Measurements from ENCODE around the gene PIM3. TPM values are rescaled to one million over a fixed set of nuclear protein-coding genes. Genes with fewer than 3 reads are reported as not detected.
A peak's percentile ranks its signal among the peaks of the same experiment; 100 is the strongest.

PIM3 gene
- polyA plus RNA-seq, 4 donors, result 35.7 to 72.2 (median 45.9) TPM

DNA sequence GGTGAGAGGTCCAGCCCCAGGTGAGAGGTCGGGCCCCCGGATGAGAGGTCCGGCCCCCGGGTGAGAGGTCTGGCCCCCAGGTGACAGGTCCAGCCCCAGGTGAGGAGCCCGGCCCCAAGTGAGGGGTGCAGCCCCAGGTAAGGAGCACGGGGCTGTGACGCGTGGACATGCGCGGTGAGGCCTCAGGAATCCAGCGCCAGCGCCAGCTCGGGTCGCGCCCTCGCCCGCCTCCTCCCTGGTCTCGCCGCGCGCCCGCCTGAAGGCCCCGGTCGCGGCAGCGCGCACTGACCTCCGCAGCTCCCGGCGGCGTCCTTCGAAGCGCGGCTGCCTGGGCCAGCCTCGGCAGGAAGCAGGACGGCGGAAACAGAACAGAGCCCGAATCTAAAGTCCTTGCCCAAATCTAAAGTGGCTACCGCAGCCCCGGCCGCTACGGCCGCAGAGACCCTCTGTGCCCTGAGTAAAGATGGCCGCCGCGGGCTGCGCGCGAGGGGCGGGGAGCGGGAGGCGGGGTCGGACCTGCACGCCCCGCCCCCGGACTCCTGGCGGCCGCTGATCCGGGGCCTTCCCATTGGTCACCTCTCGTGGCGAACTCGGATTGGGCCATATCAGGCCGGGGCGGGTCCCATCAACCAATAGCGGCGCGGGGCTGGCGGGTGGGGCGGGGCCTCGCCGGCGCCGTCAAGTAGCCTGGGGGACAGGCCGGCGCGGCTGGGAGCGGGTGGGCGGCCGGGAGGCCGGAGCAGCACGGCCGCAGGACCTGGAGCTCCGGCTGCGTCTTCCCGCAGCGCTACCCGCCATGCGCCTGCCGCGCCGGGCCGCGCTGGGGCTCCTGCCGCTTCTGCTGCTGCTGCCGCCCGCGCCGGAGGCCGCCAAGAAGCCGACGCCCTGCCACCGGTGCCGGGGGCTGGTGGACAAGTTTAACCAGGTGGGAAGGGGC, 42.3 kb upstream of the PIM3 start, which contains the start of the genes ALG12 and CRELD2:
Gene ALG12 (minus strand): TSS at position 465 of the 937 bp plus-strand sequence. CDS start 4,673 bp downstream, outside the sequence.
Gene CRELD2 (plus strand): TSS at position 661 of the 937 bp plus-strand sequence. CDS start 136 bp downstream, at position 797.
- peak within 1 kb of the TSS; percentile 77 to 88 (median 79) for H3K4me3 ChIP-seq (ENCODE audit: low read depth in 1 of 3, low read length in 3 of 3)
- peaks cover 0 to 5% (median 4%) of the 10 kb centered on the region in 3 donors for H3K4me1 ChIP-seq (ENCODE audit: control insufficient read depth in 3 of 3, insufficient read depth in 2 of 3, low read depth in 1 of 3, low read length in 2 of 3)
- WGBS, 3 donors, result 0 to 1% (median 1%) methylated on average over 71 to 103 of the region's 103 CpGs
- no peaks in the 10 kb centered on the region for H3K9me3 ChIP-seq (ENCODE audit: control insufficient read depth in 2 of 2, insufficient read depth in 1 of 2, low read depth in 1 of 2, low read length in 1 of 2)
- peak; percentile 97 to 98 for DNase-seq
- H3K27me3 ChIP-seq (ENCODE audit: control insufficient read depth in 3 of 3, insufficient read depth in 3 of 3, low read length in 3 of 3), result no peaks in the 10 kb centered on the region
- H3K36me3 ChIP-seq (ENCODE audit: control insufficient read depth in 3 of 3, insufficient read depth in 2 of 3, low read depth in 1 of 3, low read length in 3 of 3), result peaks cover 0 to 34% (median 3%) of the 10 kb centered on the region in 3 donors
- H3K27ac ChIP-seq (ENCODE audit: low read depth in 1 of 3, low read length in 2 of 3), result peak within 1 kb of the TSS; percentile 90 to 95 (median 91)
- FAIRE-seq, result no peak

DNA sequence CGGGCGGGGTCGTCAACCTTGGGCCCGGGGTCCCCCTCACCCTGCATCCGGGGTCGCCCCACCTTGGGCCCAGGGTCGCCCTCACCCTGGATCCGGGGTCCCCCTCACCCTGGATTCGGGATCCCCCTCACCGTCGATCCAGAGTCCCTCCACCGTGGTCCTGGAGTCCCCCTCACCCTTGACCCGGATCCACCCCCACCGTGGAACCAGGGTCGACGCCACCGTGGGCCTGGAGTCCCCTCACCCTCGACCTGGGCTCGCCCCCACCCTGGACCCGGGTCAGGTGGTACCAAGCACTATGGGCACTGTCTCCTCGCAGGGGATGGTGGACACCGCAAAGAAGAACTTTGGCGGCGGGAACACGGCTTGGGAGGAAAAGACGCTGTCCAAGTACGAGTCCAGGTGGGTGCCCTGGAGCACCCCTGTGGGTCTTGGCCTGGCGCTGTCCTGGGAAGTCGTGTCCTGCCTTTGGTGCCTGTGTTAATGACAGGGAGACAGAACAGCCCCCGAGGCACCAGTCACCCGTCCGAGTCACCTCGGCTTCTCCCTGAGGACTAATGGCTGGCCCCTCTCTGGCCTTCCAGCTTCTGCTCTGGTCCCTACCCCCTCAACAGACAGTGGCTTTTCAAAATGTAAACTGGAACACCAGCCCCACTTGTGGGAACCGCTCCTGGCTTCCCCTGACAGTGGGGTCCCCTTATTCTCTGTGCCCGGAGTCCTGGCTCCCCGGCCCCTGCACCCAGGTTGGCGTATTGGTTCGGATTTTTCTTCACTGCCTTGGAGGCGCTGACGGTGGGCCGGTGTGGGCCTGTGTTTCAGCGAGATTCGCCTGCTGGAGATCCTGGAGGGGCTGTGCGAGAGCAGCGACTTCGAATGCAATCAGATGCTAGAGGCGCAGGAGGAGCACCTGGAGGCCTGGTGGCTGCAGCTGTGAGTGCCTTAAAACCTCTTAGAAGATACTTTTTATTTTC, 41.4 kb upstream of the PIM3 start:
- Histone ChIP-seq H3K36me3 (ENCODE audit: control insufficient read depth in 3 of 3, insufficient read depth in 2 of 3, low read depth in 1 of 3, low read length in 3 of 3) (peaks cover 0 to 28% (median 5%) of the 10 kb centered on the region in 3 donors), H3K4me1 (ENCODE audit: control insufficient read depth in 3 of 3, insufficient read depth in 2 of 3, low read depth in 1 of 3, low read length in 2 of 3) (peaks cover 0 to 5% (median 4%) of the 10 kb centered on the region in 3 donors), H3K27ac (ENCODE audit: low read depth in 1 of 3, low read length in 2 of 3) (peak overlapping the region in 1 of 3 donors; percentile 24), H3K9me3 (ENCODE audit: control insufficient read depth in 2 of 2, insufficient read depth in 1 of 2, low read depth in 1 of 2, low read length in 1 of 2) (no peaks in the 10 kb centered on the region), H3K4me3 (ENCODE audit: low read depth in 1 of 3, low read length in 3 of 3) (peak overlapping the region; percentile 60 to 77 (median 72)), H3K27me3 (ENCODE audit: control insufficient read depth in 3 of 3, insufficient read depth in 3 of 3, low read length in 3 of 3) (no peaks in the 10 kb centered on the region)
- DNase-seq, result no peak
- WGBS, 3 donors, result 41 to 45% (median 41%) methylated on average over 42 to 47 of the region's 47 CpGs
- no peak for FAIRE-seq

DNA sequence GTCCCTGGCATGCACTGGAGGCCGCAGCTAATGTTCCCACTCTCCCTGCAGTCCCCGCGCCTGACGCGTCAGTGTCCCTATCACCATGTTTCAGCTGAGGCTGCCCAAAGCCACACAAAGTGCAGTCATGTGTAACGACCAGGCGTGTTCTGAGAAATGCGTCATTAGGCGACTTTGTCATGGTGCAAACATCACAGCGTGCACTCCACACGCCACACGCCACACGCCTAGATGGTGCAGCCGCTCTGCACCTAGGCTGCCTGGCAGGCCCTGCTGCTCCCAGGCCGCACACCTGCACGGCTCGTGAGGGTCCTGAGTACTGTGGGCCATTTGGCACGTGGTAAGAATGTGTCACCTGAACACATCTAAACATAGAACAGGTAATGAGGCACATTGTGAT, 39.7 kb upstream of the PIM3 start:
- FAIRE-seq (no peak), DNase-seq (no peak)
- 94 to 96% (median 96%) methylated on average over 18 of the region's 18 CpGs for WGBS, 3 donors
- Histone ChIP-seq H3K4me3 (ENCODE audit: low read depth in 1 of 3, low read length in 3 of 3) (no peak overlapping the region), H3K4me1 (ENCODE audit: control insufficient read depth in 3 of 3, insufficient read depth in 2 of 3, low read depth in 1 of 3, low read length in 2 of 3) (peaks cover 0 to 5% (median 4%) of the 10 kb centered on the region in 3 donors), H3K36me3 (ENCODE audit: control insufficient read depth in 3 of 3, insufficient read depth in 2 of 3, low read depth in 1 of 3, low read length in 3 of 3) (peaks cover 0 to 35% (median 5%) of the 10 kb centered on the region in 3 donors), H3K27ac (ENCODE audit: low read depth in 1 of 3, low read length in 2 of 3) (no peak overlapping the region), H3K9me3 (ENCODE audit: control insufficient read depth in 2 of 2, insufficient read depth in 1 of 2, low read depth in 1 of 2, low read length in 1 of 2) (no peaks in the 10 kb centered on the region), H3K27me3 (ENCODE audit: control insufficient read depth in 3 of 3, insufficient read depth in 3 of 3, low read length in 3 of 3) (no peaks in the 10 kb centered on the region)

DNA sequence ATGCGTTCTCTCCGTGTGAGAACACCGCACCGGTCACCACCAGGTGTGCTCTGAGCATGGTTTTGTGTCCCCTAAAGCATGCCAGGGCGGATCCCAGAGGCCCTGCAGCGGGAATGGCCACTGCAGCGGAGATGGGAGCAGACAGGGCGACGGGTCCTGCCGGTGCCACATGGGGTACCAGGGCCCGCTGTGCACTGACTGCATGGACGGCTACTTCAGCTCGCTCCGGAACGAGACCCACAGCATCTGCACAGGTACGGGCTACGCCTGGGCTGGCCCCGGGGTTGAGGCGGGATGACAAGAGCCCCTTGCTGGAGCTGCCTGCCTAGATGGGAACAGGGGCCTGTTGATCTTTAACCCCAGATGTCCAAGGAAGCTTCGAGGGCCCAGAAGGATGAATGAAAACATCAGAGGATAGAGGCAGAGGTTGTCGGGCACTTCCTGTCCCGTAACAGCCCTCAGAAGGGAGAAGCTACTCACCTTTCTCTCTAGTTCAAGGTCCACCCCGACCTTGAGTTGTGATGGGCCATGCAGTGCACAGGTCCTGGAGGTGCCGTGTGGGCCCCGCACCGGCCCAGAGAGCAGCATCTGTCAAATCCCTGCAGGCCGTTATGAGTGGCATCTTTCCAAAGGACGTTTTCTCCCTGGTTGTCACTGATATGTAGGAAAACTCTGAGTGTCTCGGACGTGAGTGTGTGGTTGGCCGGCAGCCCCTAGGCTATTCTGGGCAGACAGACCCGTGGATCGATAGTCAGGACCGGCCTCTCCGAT, 38.9 kb upstream of the PIM3 start:
- Histone ChIP-seq H3K4me3 (ENCODE audit: low read depth in 1 of 3, low read length in 3 of 3) (no peak overlapping the region), H3K9me3 (ENCODE audit: control insufficient read depth in 2 of 2, insufficient read depth in 1 of 2, low read depth in 1 of 2, low read length in 1 of 2) (no peaks in the 10 kb centered on the region), H3K27ac (ENCODE audit: low read depth in 1 of 3, low read length in 2 of 3) (no peak overlapping the region), H3K27me3 (ENCODE audit: control insufficient read depth in 3 of 3, insufficient read depth in 3 of 3, low read length in 3 of 3) (no peaks in the 10 kb centered on the region), H3K36me3 (ENCODE audit: control insufficient read depth in 3 of 3, insufficient read depth in 2 of 3, low read depth in 1 of 3, low read length in 3 of 3) (peaks cover 0 to 36% (median 5%) of the 10 kb centered on the region in 3 donors), H3K4me1 (ENCODE audit: control insufficient read depth in 3 of 3, insufficient read depth in 2 of 3, low read depth in 1 of 3, low read length in 2 of 3) (peaks cover 0 to 5% (median 4%) of the 10 kb centered on the region in 3 donors)
- no peak for FAIRE-seq
- DNase-seq, result no peak
- WGBS, 3 donors, result 92 to 94% (median 93%) methylated on average over 35 of the region's 35 CpGs

DNA sequence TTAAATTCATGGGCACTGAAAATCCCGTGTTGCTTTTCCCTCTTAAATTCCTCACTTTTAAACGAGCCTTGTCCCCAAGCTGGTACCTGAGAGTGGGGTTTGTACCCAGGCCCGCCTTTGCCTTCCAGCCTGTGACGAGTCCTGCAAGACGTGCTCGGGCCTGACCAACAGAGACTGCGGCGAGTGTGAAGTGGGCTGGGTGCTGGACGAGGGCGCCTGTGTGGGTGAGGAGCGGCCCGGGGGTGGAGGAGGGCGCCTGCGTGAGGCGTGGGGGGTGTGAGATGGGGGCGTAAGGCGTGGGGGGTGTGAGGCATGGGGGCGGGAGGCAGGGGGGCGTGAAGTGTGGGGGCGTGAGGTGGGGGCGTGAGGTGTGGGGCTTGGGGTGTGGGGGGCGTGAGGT, 38.1 kb upstream of the PIM3 start:
- H3K27me3 ChIP-seq (ENCODE audit: control insufficient read depth in 3 of 3, insufficient read depth in 3 of 3, low read length in 3 of 3), result no peaks in the 10 kb centered on the region
- 90 to 96% (median 94%) methylated on average over 20 to 22 of the region's 22 CpGs for WGBS, 3 donors
- H3K9me3 ChIP-seq (ENCODE audit: control insufficient read depth in 2 of 2, insufficient read depth in 1 of 2, low read depth in 1 of 2, low read length in 1 of 2), result no peaks in the 10 kb centered on the region
- no peak overlapping the region for H3K27ac ChIP-seq (ENCODE audit: low read depth in 1 of 3, low read length in 2 of 3)
- H3K4me3 ChIP-seq (ENCODE audit: low read depth in 1 of 3, low read length in 3 of 3), result no peak overlapping the region
- DNase-seq (no peak), FAIRE-seq (no peak)
- H3K36me3 ChIP-seq (ENCODE audit: control insufficient read depth in 3 of 3, insufficient read depth in 2 of 3, low read depth in 1 of 3, low read length in 3 of 3), result peaks cover 0 to 37% (median 5%) of the 10 kb centered on the region in 3 donors
- peaks cover 0 to 5% (median 4%) of the 10 kb centered on the region in 3 donors for H3K4me1 ChIP-seq (ENCODE audit: control insufficient read depth in 3 of 3, insufficient read depth in 2 of 3, low read depth in 1 of 3, low read length in 2 of 3)

DNA sequence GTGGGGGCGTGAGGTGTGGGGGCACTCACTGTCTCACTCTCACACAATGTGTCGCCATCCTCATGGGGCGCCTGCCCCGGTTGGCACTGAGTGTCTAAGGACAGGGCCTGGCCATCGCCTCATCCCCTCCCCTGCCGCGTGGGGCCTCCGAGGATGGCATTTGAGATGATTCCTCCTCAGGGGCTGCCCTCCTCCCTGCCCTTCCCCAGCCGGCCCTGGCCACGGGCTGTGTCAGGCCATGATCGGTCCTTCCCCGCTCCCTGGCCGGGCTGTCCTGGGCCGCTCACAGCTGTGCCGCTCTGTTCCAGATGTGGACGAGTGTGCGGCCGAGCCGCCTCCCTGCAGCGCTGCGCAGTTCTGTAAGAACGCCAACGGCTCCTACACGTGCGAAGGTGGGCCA, 37.6 kb upstream of the PIM3 start:
- DNase-seq, result no peak
- WGBS, 3 donors, result 95 to 96% (median 96%) methylated on average over 18 to 25 of the region's 25 CpGs
- Histone ChIP-seq H3K27ac (ENCODE audit: low read depth in 1 of 3, low read length in 2 of 3) (no peak overlapping the region), H3K9me3 (ENCODE audit: control insufficient read depth in 2 of 2, insufficient read depth in 1 of 2, low read depth in 1 of 2, low read length in 1 of 2) (no peaks in the 10 kb centered on the region), H3K36me3 (ENCODE audit: control insufficient read depth in 3 of 3, insufficient read depth in 2 of 3, low read depth in 1 of 3, low read length in 3 of 3) (peaks cover 0 to 38% (median 5%) of the 10 kb centered on the region in 3 donors), H3K4me3 (ENCODE audit: low read depth in 1 of 3, low read length in 3 of 3) (no peak overlapping the region), H3K4me1 (ENCODE audit: control insufficient read depth in 3 of 3, insufficient read depth in 2 of 3, low read depth in 1 of 3, low read length in 2 of 3) (peaks cover 0 to 5% (median 4%) of the 10 kb centered on the region in 3 donors), H3K27me3 (ENCODE audit: control insufficient read depth in 3 of 3, insufficient read depth in 3 of 3, low read length in 3 of 3) (no peaks in the 10 kb centered on the region)
- no peak for FAIRE-seq

DNA sequence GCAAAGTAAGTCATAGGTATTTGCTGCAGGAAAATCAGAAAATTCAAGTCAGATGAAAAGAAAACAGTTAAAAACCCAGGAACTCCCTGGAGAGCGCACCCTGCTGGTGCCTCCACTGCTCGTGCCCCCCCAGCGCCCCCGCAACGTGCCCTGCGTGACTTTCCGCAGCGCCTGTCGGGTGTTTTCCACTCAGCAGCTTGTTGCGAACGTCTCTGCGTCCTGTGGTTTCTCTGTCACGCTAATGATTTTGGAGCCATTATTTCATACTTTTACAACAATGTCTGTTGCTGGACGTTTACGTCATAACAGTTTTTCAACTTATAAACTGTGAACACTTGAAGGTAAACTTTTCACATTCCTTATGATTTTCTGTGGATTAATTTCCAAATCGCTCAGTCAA, 37.1 kb upstream of the PIM3 start:
- peaks cover 0 to 5% (median 4%) of the 10 kb centered on the region in 3 donors for H3K4me1 ChIP-seq (ENCODE audit: control insufficient read depth in 3 of 3, insufficient read depth in 2 of 3, low read depth in 1 of 3, low read length in 2 of 3)
- DNase-seq (no peak), FAIRE-seq (no peak)
- H3K9me3 ChIP-seq (ENCODE audit: control insufficient read depth in 2 of 2, insufficient read depth in 1 of 2, low read depth in 1 of 2, low read length in 1 of 2), result no peaks in the 10 kb centered on the region
- peaks cover 0 to 38% (median 5%) of the 10 kb centered on the region in 3 donors for H3K36me3 ChIP-seq (ENCODE audit: control insufficient read depth in 3 of 3, insufficient read depth in 2 of 3, low read depth in 1 of 3, low read length in 3 of 3)
- 75 to 88% (median 84%) methylated on average over 16 of the region's 16 CpGs for WGBS, 3 donors
- no peak overlapping the region for H3K27ac ChIP-seq (ENCODE audit: low read depth in 1 of 3, low read length in 2 of 3)
- no peaks in the 10 kb centered on the region for H3K27me3 ChIP-seq (ENCODE audit: control insufficient read depth in 3 of 3, insufficient read depth in 3 of 3, low read length in 3 of 3)
- H3K4me3 ChIP-seq (ENCODE audit: low read depth in 1 of 3, low read length in 3 of 3), result no peak overlapping the region

All from small intestine (tissue), 7 donors.